Measurements from ENCODE around the gene MVP.
"Not testable (repeated sequence)": the region's sequence is repeated elsewhere in the genome, so short reads cannot be mapped to it uniquely, and the experiment has no call there.

The MVP gene

GRCh38 chr16:29875206-29875605 is 54.9 kb downstream of the MVP start:
- no peak for DNase-seq (ENCODE audit: low read depth)

GRCh38 chr16:29876217-29876593 is 55.9 kb downstream of the MVP start:
- no peak for DNase-seq (ENCODE audit: low read depth)

- DNase-seq (ENCODE audit: low read depth) = no peak
Measured at GRCh38 chr16:29876594-29877249, 56.5 kb downstream of the MVP start.

DNA sequence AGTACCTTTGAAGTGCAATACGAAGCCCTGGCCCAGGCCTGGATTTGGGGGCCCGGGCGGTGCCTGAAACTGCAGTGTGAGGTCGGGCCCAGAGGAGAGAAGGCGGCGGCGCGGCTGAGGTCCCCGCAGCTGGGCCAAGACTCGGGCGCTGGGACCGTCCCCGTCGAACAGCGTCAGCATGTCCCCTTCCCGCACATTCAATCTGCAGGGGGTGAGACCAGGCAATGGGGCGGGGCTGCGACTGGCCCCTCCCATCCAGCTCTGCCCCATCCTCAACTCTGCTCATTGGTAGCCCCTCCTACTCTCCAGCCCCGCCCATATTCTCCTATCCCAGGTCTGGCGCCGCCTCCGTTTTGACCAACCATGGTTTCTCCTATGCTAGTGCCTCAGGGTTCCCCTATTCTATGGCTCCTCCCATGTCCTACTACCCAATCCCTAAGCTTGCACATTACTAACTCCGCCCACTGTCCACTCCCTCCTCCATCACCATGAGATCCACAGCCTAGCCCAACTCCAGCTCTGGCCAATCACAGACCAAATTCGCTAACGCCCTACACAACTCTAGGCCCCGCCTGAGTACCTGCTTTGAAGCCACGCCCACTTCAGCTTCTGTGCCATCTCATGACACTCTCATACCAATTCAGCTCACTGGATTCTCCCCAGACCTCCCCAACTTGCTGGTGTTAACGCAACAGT is 57.2 kb downstream of the MVP start:
- DNase-seq (ENCODE audit: low read depth) = peak; percentile 24

DNA sequence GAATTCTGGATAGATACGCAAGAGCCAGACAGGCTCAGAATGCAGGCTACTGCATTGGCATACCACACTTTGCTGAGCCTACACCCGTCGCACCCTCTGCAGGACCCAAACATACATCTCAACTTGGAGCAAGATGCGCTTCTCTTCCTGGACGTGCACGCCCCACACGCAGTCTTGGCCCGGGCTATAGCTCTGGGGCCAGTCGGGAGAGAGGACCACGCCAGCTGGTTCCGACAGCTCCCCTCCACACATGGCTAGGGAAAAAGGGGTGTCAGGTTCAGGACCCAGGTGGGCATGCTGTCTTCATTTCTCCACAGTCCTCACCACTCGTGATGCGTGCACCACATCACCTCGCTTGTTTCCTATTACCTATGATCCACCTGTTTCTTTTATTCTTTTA is 57.9 kb downstream of the MVP start:
- no peak for DNase-seq (ENCODE audit: low read depth)

DNA sequence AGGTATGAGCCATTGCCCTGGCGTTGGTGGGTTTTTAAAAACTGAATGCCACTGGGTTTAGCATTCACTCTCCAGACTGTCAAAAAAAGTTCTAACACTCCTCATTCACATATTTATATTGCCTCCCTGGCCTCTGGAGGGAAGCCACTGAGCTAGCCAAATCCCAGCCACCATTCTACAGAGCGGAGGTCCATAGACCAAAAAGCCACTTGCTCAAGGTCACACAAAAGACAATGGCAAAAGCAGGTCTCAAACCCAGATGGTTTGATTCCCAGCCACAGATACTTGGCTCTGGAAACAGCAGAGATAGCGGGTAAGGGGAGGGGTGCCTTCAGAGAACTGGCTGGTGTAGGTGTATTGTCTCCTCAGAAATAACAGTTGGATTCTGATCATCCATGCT is 60.8 kb downstream of the MVP start:
- DNase-seq (ENCODE audit: low read depth) = no peak

DNA sequence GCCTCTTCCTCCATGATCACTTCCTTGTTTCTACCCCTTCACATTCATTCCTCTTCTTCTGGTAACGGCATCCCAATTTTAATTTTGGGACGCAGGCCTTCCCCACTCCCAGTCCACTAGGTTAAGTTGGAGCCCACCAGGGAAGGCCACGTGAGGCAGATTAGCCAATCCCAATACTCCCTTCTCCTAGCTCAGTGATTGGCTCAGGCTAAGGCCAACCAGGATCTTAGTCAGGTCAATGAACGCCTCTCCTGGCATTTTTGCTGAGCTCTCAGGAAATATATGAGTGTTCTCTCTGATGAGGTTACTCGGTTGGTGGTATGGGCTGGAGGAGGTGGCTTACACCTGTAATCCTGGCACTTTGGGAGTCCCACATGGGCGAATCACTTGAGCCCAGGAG is 63.7 kb downstream of the MVP start:
- DNase-seq (ENCODE audit: low read depth) = no peak

DNA sequence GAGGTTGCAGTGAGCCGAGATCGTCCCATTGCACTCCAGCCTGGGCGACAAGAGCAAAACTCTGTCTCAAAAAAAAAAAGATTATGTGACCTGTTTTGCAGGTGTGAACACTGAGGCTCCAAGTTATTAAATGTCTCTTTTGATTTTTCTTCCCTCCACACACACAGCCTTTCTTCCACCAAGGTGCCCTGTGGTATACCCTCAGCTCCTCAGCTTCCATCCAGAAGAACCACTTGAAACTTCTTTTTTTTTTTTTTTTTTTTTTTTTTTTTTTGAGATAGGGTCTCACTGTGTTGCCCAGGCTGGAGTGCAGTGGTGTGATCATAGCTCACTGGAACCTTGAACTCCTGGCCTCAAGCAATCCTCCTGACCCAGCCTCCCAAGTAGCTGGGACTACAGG is 69.1 kb downstream of the MVP start:
- DNase-seq (ENCODE audit: low read depth) = not testable (repeated sequence)

DNA sequence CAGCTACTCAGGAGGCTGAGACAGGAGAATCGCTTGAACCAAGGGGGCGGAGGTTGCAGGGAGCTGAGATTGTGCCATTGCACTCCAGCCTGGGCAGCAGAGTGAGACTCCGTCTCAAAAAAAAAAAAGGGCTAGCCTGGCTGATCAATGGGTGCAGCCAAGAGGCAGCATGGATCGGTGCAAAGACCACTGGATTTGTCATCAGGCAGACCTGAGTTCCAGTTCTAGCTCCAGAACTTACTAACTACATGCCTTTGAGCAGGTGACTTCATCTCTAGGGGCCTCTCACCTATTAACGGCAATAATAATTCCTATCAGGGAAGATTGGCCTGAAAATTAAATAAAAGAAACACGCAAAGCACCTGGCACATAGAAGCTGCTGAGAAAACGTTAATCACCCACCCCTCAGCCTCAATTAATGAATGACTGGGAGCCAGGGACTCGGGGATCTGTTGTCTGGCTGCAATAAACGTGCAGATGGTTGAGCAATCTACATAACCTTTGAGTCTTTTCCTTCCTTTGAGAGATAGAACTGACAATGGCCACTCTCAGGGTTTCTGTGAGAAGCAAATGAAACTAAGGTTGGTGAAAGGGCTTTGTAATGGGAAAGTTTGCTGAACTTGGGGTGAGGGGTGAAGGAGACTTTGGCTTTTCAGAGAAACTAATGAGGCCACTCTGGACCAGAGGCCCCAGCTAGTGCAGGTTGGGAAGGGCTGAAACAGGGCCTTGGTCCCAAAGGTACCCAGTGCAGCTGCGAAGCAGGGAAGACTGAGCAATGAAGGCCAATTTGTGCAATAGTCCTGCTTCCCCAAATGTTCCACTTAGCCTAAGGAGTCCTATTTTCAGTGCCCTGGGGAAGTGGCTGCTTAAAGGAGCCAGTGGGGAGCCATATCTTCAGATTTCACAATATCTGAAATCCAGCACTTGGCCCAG is 71.5 kb downstream of the MVP start:
- no peak for DNase-seq (ENCODE audit: low read depth)

DNA sequence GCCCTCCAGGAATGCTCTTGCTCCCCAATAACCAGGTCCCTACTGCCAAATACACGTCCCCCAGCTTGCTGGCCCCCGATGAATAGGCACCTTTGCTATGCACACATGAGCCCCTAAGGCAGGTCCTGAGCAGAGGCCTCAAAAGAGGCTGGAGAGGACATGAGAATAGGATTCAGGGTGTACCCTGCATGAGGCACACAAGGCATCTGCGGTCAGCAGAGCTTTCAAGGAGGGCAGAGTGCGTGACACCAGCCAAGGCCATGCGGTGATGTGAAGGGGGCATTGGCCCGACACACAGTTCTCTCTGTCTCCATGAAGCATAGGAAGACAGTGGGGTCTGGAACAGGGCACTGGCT is 72.2 kb downstream of the MVP start:
- no peak for DNase-seq (ENCODE audit: low read depth)

- no peak for DNase-seq (ENCODE audit: low read depth)
Measured at GRCh38 chr16:29893553-29893952, 73.3 kb downstream of the MVP start.

DNA sequence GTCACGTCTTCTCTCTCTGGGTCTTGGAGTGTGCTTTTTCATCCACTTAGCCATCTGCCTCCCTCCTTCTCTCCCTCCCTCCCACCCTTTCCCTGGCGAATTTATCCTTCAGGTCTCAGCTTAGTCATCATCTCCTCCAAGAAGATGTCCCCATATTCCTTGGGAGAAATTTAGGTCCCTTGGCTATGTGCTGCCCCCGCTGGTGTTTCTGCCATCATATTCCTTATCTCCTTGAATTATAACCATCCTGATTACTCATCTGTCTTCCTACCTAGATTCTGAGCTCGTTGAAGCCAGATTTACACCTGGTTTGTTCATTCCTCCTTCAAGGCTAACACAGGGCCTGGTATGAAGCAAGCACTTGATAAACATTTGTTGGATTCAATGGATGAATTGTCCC is 74.1 kb downstream of the MVP start:
- no peak for DNase-seq (ENCODE audit: low read depth)

- DNase-seq (ENCODE audit: low read depth) = no peak
Measured at GRCh38 chr16:29896841-29897240, 76.6 kb downstream of the MVP start.

DNA sequence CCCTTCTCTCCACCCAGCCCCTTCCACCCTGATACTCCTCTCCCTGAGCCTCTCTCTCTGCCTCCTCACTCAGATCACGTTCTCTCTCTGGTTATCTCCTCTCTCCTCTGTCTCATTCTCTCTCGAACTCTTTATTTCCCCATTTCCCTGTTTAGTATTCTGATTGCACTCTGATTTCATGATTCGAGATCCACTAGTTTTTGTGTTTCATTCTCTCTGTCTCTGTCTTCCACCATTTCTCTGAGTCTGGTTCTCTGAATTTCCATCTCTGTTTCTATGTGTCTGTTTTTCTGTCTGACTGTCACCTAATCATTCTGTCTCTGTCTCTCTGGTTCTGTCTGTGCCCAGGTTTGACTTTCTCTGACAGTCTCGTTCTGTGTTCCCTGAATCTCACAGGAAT is 77.1 kb downstream of the MVP start:
- DNase-seq (ENCODE audit: low read depth) = no peak

Measured in stimulated activated CD4-positive, alpha-beta T cell treated with anti-CD3 and anti-CD28 coated beads, Interleukin-2, amount 100 ng/mL, for 4 hours (primary cell).